Measurements from ENCODE around the gene CLEC2B.
"Not testable (repeated sequence)": the region's sequence is repeated elsewhere in the genome, so short reads cannot be mapped to it uniquely, and the experiment has no call there.

The CLEC2B gene

GRCh38 chr12:9869307-9870161 is at the start of gene CLEC2B:
TSS of gene CLEC2B (minus strand) at chr12:9869354.
- peak; percentile 28 for DNase-seq

DNA sequence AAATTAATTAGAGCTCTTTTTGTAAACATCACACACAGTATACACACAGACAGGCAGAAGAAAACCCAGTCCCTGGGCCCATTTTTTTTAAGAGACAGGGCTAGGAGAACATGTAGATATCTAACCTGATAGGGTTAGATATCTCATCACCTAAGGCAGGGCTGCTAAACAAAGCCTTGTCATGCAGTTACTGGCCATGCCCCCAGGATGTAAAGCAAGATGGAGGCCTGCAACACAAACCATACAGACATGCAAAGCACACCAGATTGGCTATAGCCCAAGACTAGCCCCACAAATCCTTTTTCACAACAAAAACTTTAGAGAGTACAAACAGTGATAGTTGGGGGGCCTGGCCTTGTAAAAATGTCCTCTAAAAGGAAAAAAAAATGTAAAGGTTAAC is 42.6 kb upstream of the CLEC2B start:
- DNase-seq: no peak

GRCh38 chr12:9910716-9911421 is 41.7 kb upstream of the CLEC2B start:
- DNase-seq: no peak

- DNase-seq: no peak
These were observed 40.6 kb upstream of the CLEC2B start for GRCh38 chr12:9909724-9910123.

GRCh38 chr12:9908350-9908749 is 39.2 kb upstream of the CLEC2B start:
- DNase-seq: no peak

DNA sequence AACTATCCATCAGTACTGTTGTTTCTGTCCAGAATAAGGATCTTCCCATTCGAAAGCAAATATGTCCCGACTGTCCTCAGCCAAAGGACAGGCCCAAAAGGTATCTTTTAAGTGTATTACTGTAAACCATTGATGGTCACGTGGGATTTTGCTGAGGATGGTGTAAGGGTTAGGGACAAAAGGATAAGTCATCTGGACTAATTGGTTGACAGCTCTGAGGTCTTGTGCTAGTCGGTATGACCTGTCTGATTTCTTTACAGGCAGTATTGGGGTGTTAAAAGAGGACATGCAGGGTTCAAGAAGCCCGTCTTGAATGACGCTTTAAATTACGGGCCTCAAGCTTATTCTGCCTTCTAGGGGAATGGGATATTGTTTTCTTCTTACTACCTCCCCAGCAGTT is 38.6 kb upstream of the CLEC2B start:
- DNase-seq: no peak

DNA sequence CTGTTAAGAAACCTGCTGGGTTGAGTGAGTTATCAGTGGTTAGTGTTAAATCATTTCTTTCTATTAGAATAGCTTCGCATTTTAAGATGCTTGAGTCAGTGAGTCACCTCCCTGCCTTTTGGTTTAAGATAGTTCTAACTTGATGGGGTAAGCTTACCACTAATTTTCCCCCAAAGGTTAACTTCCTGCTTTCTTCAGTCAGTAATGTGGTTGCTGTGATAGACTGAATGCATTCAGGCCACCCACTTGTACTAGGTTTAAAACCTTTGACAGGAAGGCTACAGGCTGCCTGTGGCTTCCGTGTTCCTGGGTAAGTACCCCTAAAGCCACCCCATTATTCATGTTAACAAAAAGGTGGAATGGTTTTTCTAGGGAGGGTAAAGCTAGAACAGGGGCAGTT is 37.7 kb upstream of the CLEC2B start:
- DNase-seq: no peak

DNA sequence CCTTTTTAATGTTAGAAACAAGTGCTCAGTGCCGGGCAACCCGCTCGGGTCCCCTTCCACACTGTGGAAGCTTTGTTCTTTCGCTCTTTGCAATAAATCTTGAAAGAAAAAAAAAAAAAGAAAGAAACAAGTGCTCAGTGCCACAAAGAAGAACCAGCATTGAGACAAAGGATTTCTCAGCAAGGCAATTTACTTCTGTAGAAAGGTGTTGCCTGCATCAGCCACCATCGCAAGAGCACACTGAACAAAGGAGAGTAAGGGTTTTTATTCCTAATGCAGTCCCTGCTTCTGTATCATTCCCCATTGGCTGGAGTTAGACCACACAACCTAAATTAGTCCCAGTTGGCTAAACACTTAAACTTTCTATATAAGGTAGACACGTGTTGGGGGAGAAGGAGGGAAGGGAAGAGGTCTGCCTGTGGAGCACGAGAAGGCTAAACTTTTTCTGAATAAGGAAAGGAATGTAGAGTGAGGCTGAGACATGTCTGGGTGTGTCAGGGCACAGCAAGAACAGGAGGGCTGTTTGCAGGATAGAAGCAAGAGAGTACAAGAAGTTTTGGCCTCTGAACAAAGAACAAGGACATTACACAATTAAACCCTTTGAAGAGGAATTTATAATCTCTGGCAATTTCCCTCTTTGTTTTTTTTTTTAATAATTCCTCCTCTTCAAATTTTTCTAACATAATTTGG is 33.5 kb upstream of the CLEC2B start:
- DNase-seq: no peak

DNA sequence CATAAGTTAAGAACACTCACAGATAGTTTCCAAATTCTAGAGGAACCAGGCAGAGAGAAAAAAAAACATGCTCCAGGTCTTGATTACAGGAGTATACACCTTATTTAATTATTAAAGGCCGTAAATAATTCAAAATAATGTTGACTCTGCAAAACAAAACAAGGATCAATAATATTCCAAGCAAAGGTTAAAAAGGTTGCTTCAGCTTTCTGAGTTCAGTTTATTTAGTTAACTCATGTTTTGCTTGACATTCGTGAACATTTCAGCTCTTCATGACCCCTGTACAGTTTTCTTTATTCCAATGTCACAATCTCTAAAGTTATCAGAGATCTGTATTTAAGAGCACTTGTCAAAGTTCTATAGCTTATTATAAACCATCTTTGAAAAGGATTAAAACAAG is 31.8 kb upstream of the CLEC2B start:
- DNase-seq: no peak

DNA sequence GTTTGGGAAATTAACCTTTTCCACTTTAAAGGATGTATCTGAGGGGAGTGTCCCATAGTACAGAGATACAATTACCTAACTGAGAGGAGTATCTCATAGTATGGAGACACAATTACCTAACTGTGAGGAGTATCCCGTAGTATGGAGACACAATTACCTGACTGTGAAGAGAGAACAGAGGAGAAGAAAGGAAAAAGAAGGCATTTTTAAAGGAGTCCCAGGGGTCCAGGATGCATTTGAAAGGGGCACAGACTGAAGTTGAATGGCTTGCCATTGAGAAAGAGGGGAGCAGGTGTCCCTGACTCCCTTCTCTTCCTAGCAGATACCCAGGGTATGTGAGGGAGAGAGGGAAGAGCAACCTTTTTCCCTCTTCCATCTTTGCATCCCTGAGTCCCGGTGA is 30.1 kb upstream of the CLEC2B start:
- no peak for DNase-seq

DNA sequence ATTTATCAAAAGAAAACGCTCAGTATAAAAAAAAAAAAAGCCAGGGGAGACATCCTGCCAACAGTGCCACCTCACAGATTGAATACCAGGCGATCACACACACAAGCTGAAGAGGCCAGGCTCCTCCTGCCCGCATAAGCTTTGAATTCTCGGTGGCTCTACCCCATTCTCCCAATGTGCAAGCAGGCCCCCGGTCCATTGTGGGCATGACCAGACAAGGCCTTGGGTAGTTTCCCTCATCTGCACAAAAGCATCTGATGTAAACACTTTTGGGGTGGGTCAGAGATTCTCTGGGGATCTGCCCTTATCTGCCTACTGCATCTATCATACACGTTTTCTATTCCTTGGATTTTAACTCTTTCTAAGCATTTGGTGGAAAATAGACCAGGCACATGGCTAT is 28.4 kb upstream of the CLEC2B start:
- no peak for DNase-seq

- no peak for DNase-seq
These were observed 26.2 kb upstream of the CLEC2B start for GRCh38 chr12:9895215-9895971.

- no peak for DNase-seq
These were observed 19.6 kb upstream of the CLEC2B start for GRCh38 chr12:9888665-9889273.

- DNase-seq: no peak
These were observed 14.0 kb upstream of the CLEC2B start for GRCh38 chr12:9883175-9883574.

DNA sequence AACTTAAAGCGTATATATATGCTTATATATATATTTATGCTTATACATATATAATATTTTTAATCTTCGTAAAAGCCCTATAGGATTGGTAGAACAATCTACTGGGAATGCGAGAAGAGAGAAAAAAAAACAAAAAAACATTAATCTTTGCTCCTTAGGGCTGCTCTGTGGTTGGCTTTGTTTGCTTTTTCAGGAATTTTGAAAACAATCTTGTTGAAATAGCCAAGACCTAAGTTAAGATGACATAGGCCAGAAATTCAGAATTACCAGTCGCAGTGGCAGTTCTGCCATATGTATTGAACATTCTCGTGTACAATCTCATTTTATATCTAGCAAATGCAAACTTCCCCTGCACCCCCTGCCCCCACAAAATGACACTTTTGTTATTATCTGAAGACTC is 12.8 kb upstream of the CLEC2B start:
- DNase-seq: no peak

DNA sequence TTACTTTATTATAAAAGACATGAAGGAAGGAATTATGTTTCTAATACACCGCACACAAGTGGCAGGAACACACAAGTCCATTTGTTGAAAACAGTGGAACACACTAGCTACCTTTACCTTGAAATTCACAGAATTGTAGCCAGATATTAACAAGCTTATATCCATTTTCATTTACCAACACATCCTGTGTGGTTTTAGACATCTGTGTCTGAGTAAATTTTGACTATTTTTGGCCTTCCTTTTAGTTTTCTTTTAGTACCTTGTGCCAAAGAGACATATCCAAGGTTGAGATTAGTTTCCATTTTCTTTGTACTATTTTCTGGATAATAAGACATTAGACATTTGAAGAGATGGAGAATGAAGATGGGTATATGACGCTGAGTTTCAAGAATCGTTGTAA is 12.1 kb upstream of the CLEC2B start, which contains the start of gene KLRF2:
KLRF2 (plus strand) TSS at position 244 of the 400 bp plus-strand sequence; CDS start at position 351, 107 bp downstream.
- no peak for DNase-seq

GRCh38 chr12:9880532-9881078 is 11.5 kb upstream of the CLEC2B start:
- DNase-seq: no peak

- not testable (repeated sequence) for DNase-seq
These were observed 7.0 kb upstream of the CLEC2B start for GRCh38 chr12:9876120-9876519.

- DNase-seq: no peak
These were observed 3.6 kb upstream of the CLEC2B start for GRCh38 chr12:9872742-9873141.

DNA sequence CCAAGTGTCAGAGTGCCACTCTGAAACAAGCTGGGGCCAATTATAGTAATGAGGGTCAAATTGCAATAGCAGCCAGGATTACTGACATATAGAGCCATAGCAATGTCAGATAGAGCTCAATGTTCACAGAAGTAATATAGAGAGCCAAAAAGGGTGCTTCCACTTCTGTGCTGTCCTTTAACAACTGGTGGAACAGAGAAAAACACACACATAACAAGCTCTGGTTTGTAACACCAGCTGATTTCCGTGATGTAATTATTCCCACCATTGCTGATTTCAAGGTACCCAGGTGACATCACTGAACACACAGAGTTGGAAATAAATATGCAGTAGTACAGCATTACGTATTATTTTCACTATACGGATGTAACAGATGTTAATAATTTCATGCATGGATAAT is 3.0 kb upstream of the CLEC2B start:
- no peak for DNase-seq

DNA sequence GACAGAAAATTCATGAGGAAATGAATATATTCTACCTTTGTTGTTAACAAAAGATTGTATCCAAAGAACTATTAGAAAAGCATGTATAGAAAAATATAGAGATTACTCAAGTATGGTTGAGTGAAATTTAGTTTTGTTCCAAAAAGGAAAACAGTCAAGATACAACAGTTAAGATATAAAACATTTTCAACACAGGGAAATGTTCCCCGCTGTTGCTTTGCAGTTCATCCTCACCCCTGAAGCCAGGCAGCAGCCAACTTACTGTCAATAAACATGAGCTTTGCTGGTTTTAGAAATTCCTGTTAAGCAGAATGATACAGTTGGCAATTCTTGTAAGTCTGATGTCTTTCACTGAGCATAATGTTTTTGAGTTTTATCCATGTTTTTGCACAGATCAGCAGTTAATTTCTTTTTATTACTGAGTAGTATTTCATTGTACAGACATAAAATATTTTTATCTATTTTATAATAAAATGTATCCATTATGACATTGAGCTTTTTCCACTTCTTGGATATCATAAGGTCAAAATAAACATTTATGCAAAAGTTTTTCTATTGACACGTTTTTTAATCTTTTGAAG is 1.2 kb upstream of the CLEC2B start:
- no peak for DNase-seq

DNA sequence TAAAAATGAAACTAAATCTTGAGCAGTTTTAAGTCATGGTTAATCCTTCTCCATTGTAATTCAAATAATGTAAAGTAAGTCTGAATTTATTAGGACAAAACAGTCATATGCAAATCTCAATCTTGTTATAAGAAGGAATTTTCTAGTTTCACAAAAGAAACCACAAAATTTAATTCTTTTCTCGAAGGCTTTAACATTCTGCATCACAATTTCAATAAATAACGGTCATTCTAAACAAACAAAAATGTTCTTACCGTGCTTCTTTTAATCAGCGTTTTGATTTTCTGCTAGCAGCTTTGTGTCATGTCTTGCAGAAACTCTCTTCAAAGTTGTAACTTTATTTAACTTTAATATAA is 225 bp downstream of the CLEC2B start:
- no peak for DNase-seq

All from retina (tissue), 1 donor.